ENCODE data around the gene PPM1H.

DNA sequence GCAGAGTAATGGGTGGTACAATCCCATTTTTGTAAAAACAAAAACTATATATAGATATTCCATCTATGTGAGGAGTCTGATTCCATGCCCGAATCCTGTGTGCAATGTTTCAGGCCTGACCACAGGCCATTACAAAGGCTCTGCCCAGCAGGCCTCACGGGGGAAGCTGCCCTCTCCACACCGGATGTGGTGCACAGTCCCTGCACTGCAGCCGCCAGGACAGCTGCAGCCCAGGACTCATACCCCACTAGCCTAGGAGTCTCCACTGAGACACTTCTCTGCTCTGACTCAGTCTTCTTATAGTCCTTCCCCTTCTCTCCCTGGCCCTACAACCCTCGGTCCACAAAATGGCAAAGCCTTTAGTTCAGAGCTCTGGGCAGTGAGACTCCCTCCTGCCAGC is 190.4 kb downstream of the PPM1H start:
- TF ChIP-seq POLR2A (IDR thresholded peaks at IDR 0.05), result no peak
- TF ChIP-seq, protein P1, sequence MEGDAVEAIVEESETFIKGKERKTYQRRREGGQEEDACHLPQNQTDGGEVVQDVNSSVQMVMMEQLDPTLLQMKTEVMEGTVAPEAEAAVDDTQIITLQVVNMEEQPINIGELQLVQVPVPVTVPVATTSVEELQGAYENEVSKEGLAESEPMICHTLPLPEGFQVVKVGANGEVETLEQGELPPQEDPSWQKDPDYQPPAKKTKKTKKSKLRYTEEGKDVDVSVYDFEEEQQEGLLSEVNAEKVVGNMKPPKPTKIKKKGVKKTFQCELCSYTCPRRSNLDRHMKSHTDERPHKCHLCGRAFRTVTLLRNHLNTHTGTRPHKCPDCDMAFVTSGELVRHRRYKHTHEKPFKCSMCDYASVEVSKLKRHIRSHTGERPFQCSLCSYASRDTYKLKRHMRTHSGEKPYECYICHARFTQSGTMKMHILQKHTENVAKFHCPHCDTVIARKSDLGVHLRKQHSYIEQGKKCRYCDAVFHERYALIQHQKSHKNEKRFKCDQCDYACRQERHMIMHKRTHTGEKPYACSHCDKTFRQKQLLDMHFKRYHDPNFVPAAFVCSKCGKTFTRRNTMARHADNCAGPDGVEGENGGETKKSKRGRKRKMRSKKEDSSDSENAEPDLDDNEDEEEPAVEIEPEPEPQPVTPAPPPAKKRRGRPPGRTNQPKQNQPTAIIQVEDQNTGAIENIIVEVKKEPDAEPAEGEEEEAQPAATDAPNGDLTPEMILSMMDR (IDR thresholded peaks at IDR 0.05), result no peak

Data from stomach (tissue), 4 donors.